Loucy (cell line): ENCODE measurements around the gene KCNMB2.

Experiments
- H2AFZ ChIP-seq: fragments of 200-600 bp; sonication (generic); 2 replicates; pipeline ENCODE4 v1.6.0; 2016; ENCODE audit warnings: antibody characterized with exemption, mild to moderate bottlenecking, low read length, moderate library complexity
- H3F3A ChIP-seq: fragments of 200-600 bp; 2 replicates; pipeline ENCODE4 v1.6.0; 2016; ENCODE audit warnings: antibody characterized with exemption, low read depth, mild to moderate bottlenecking
- H3K27me3 ChIP-seq: fragments of 200-600 bp; sonication (generic); 2 replicates; pipeline ENCODE4 v1.6.1; 2014; ENCODE audit warnings: low read length, mild to moderate bottlenecking; ENCODE audit not compliant: insufficient read depth, poor library complexity, severe bottlenecking
- H3K36me3 ChIP-seq: fragments of 200-600 bp; sonication (generic); 2 replicates; pipeline ENCODE4 v1.6.1; 2016; ENCODE audit warnings: low read length; ENCODE audit not compliant: insufficient read depth
- H3K4me1 ChIP-seq: fragments of 200-600 bp; sonication (generic); 2 replicates; pipeline ENCODE4 v1.5.1; 2014; ENCODE audit warnings: low read length, mild to moderate bottlenecking; ENCODE audit not compliant: insufficient read depth, poor library complexity, severe bottlenecking
- H3K4me2 ChIP-seq: fragments of 200-600 bp; sonication (generic); 2 replicates; pipeline ENCODE4 v1.6.0; 2014; ENCODE audit warnings: antibody characterized with exemption, low read length, low read depth, mild to moderate bottlenecking; ENCODE audit not compliant: poor library complexity, severe bottlenecking
- H3K4me3 ChIP-seq: fragments of 200-600 bp; sonication (generic); 2 replicates; pipeline ENCODE4 v1.5.1; 2014; ENCODE audit warnings: low read length, mild to moderate bottlenecking, mixed read lengths; ENCODE audit not compliant: poor library complexity, severe bottlenecking
- H3K79me2 ChIP-seq: fragments of 200-600 bp; sonication (generic); 2 replicates; pipeline ENCODE4 v1.6.1; 2014; ENCODE audit warnings: low read length; ENCODE audit not compliant: insufficient read depth
- H3K9ac ChIP-seq: fragments of 200-600 bp; sonication (generic); 2 replicates; pipeline ENCODE4 v1.6.0; 2014; ENCODE audit warnings: mild to moderate bottlenecking, low read depth, low read length, moderate library complexity; ENCODE audit not compliant: poor library complexity, severe bottlenecking
- H3K9me2 ChIP-seq: fragments of 200-600 bp; sonication (generic); replicated peaks from 2 replicates; pipeline ENCODE4 v1.6.1; 2016; ENCODE audit warnings: low read depth, low read length, mixed read lengths
- H3K9me3 ChIP-seq: fragments of 200-600 bp; sonication (generic); 2 replicates; pipeline ENCODE4 v1.6.1; 2014; ENCODE audit warnings: mild to moderate bottlenecking, antibody characterized with exemption, low read length, low read depth; ENCODE audit not compliant: insufficient read depth
- H4K20me1 ChIP-seq: fragments of 200-600 bp; sonication (generic); 2 replicates; pipeline ENCODE4 v1.6.0; 2014; ENCODE audit warnings: antibody characterized with exemption, low read length, mild to moderate bottlenecking; ENCODE audit not compliant: insufficient read depth, poor library complexity, severe bottlenecking
- CTCF ChIP-seq: fragments of 200-600 bp; sonication (generic); conservative IDR thresholded peaks from 2 replicates; pipeline ENCODE4 v1.5.1; 2014; ENCODE audit warnings: mild to moderate bottlenecking, antibody characterized with exemption, low read length
- EZH2phosphoT487 ChIP-seq: fragments of 200-600 bp; IDR thresholded peaks from 2 replicates; pipeline ENCODE4 v1.6.1; 2018; ENCODE audit warnings: antibody characterized with exemption, mild to moderate bottlenecking, moderate library complexity, borderline replicate concordance

Gene KCNMB2

GRCh38 chr3:178703268-178703975, 167.2 kb downstream of the KCNMB2 start:
- Histone ChIP-seq H3K27me3 (no peaks in the 10 kb centered on the region), H3K4me1 (no peaks in the 10 kb centered on the region), H3K4me2 (no peak overlapping the region), H3K4me3 (no peak overlapping the region), H4K20me1 (no peaks in the 10 kb centered on the region), H2AFZ (no peak overlapping the region), H3K9ac (no peak overlapping the region), H3K79me2 (no peaks in the 10 kb centered on the region), H3K36me3 (no peaks in the 10 kb centered on the region), H3K9me2 (no peaks in the 10 kb centered on the region), H3F3A (no peaks in the 10 kb centered on the region), H3K9me3 (no peaks in the 10 kb centered on the region)
- TF ChIP-seq EZH2phosphoT487 (no peak), CTCF (no peak)

GRCh38 chr3:178705925-178706324, 169.7 kb downstream of the KCNMB2 start:
- H3K9me3 ChIP-seq: no peaks in the 10 kb centered on the region
- no peaks in the 10 kb centered on the region for H3K9me2 ChIP-seq
- no peaks in the 10 kb centered on the region for H3F3A ChIP-seq
- H4K20me1 ChIP-seq: no peaks in the 10 kb centered on the region
- no peak overlapping the region for H3K9ac ChIP-seq
- H3K27me3 ChIP-seq: no peaks in the 10 kb centered on the region
- TF ChIP-seq EZH2phosphoT487: no peak
- no peak for TF ChIP-seq CTCF
- no peak overlapping the region for H3K4me3 ChIP-seq
- H2AFZ ChIP-seq: no peak overlapping the region
- no peaks in the 10 kb centered on the region for H3K79me2 ChIP-seq
- H3K4me2 ChIP-seq: no peak overlapping the region
- no peaks in the 10 kb centered on the region for H3K36me3 ChIP-seq
- no peaks in the 10 kb centered on the region for H3K4me1 ChIP-seq

- no peaks in the 10 kb centered on the region for H3K4me1 ChIP-seq
- no peak overlapping the region for H2AFZ ChIP-seq
- H3K79me2 ChIP-seq: no peaks in the 10 kb centered on the region
- no peak overlapping the region for H3K9ac ChIP-seq
- H3K27me3 ChIP-seq: no peaks in the 10 kb centered on the region
- H3K36me3 ChIP-seq: no peaks in the 10 kb centered on the region
- TF ChIP-seq CTCF: no peak
- TF ChIP-seq EZH2phosphoT487: no peak
- no peaks in the 10 kb centered on the region for H3K9me2 ChIP-seq
- H3K4me2 ChIP-seq: no peak overlapping the region
- no peak overlapping the region for H3K4me3 ChIP-seq
- no peaks in the 10 kb centered on the region for H4K20me1 ChIP-seq
- no peaks in the 10 kb centered on the region for H3K9me3 ChIP-seq
- no peaks in the 10 kb centered on the region for H3F3A ChIP-seq
Measured at GRCh38 chr3:178706411-178706810, 170.2 kb downstream of the KCNMB2 start.
